C4-2B (cell line): ENCODE data around the gene FAM227B.

Experiments
- CTCF ChIP-seq: fragments of 450-650 bp; conservative IDR thresholded peaks from 2 replicates; pipeline ENCODE4 v1.5.1; 2017; ENCODE audit warnings: mild to moderate bottlenecking
- ZFX ChIP-seq: fragments of 450-650 bp; IDR thresholded peaks from 2 replicates; pipeline ENCODE4 v1.6.1; 2017

- no peak for TF ChIP-seq ZFX
- TF ChIP-seq CTCF: no peak
Measured at GRCh38 chr15:49297584-49297983, 323.0 kb downstream of the FAM227B start.
